Heart right ventricle (tissue), 16 donors: ENCODE measurements around the gene OXNAD1. TPM values are rescaled to one million over a fixed set of nuclear protein-coding genes. Genes with fewer than 3 reads are reported as not detected.
A peak's percentile ranks its signal among the peaks of the same experiment; 100 is the strongest.

Experiments used
- ATAC-seq, 8 donors: fragments of 200-7000 bp; cut with Tn5 transposase; one replicate each; pipeline ENCODE4 v1.9.1; 2020; ENCODE audit warnings: mild to moderate bottlenecking in 8 of 8, moderate library complexity in 8 of 8, moderate number of reproducible peaks in 1 of 8
- DNase-seq, 2 donors: peaks; one replicate each; pipeline ENCODE4 v3.0.0-alpha.2; 2020
- H3K27ac ChIP-seq, 10 donors: fragments of 200-600 bp; sonication (generic) in 2 of 10; one replicate each; pipeline versions ENCODE4 v1.5.0 to v1.8.0; 2020 to 2022; ENCODE audit warnings: mild to moderate bottlenecking in 3 of 10
- H3K27me3 ChIP-seq, 7 donors: fragments of 200-600 bp; one replicate each; pipeline ENCODE4 v1.8.0; 2021 to 2022; ENCODE audit warnings: mild to moderate bottlenecking in 2 of 7
- H3K36me3 ChIP-seq, 9 donors: fragments of 200-600 bp; sonication (generic) in 1 of 9; one replicate each; pipeline versions ENCODE4 v1.5.0 to v1.8.0; 2020 to 2022; ENCODE audit warnings: mild to moderate bottlenecking in 2 of 9
- H3K4me1 ChIP-seq, 9 donors: fragments of 200-600 bp; sonication (generic) in 1 of 9; one replicate each; pipeline versions ENCODE4 v1.5.0 to v1.8.0; 2020 to 2022; ENCODE audit warnings: mild to moderate bottlenecking in 4 of 9
- H3K4me3 ChIP-seq, 10 donors: fragments of 200-600 bp; sonication (generic) in 2 of 10; one replicate each; pipeline versions ENCODE4 v1.5.0 to v1.8.0; 2020 to 2022; ENCODE audit warnings: mild to moderate bottlenecking in 7 of 10, moderate library complexity in 2 of 10
- H3K9me3 ChIP-seq, 11 donors: fragments of 200-600 bp in 10 of 11; sonication (generic) in 2 of 11; one replicate each; pipeline versions ENCODE4 v1.5.0 to v1.8.0; 2013 to 2022; ENCODE audit warnings: mild to moderate bottlenecking in 2 of 11, control low read depth in 1 of 11, moderate library complexity in 1 of 11
- WGBS, 2 donors: extraction: QIAGEN DNeasy Blood & Tissue Kit; methylation state at CpG; one replicate each; pipeline ENCODE4 v1.1.7; 2013; ENCODE audit warnings: inconsistent platforms in 1 of 2; 5-methylcytosine and 5-hydroxymethylcytosine counted together
- intact Hi-C, 10 donors: fragments of 100-400 bp; cut with DNase I; formaldehyde crosslinking; loops; one replicate each; pipeline versions ENCODE4 v1.11.1 to v1.14.2; 2022
- polyA plus RNA-seq, 2 donors: library from polyadenylated mRNA; stranded (reverse); fragments of 200-250 nt; gene quantifications; one replicate each; pipeline ENCODE4 v1.2.3, GENCODE V29; 2013
- total RNA-seq, 10 donors: library from RNA; stranded (reverse); fragmentation: NEBNext Ultra II Directional in 3 of 10; extraction: Animal tissue kit (Norgen Biotek cat#: 25700) in 3 of 10; gene quantifications; one replicate each; pipeline versions ENCODE4 v1.2.1 to v1.2.4, GENCODE V29; 2021 to 2023
- TF ChIP-seq, protein P1 (sequence below), 9 donors: fragments of 200-600 bp; sonication (generic) in 2 of 9; IDR thresholded peaks; one replicate each; pipeline versions ENCODE4 v1.5.0 to v1.8.0; 2021 to 2022; ENCODE audit warnings: antibody characterized with exemption in 9 of 9, mild to moderate bottlenecking in 5 of 9, moderate library complexity in 1 of 9
- donor health status: Arrhythmogenic right ventricular cardiomyopathy.
- donor health status: ischemic (EF 13 %, LVEDD 7.1; RV severe dilation, severe dysfunction).
- donor health status: healthy with polysubstance abuse.
- donor health status: DM: no; HTN: yes; CAD: no.
- donor health status: DM: no; HTN: no; CAD: no.
- donor health status: ischemic (EF 25% LVEDD 6.9; RV normal size, moderate dysfunction).
- donor health status: ischemic (EF 25% LVEDD 5.7; RV mildly dilated, moderate dysfunction).
- donor health status: healthy.
- donor health status: DM: yes; HTN: yes; CAD: no.
- donor health status: Ischemic cardiomyopathy.
- donor health status: ischemic (EF 35%, LVEDD 5.7; RV mildly dilated, moderate dysfunction).
- donor health status: nonischemic (EF 11% LVEDD 7.7; RV severe dilation, severe dysfunction).
- donor health status: DM: yes; HTN: yes; CAD: no.
- donor health status: PGD.
- donor health status: ischemic (EF 29% LVEDD 5.4; RV normal size, mild dysfunction).
- donor health status: nonischemic (EF 23%, LVEDD 6.1; RV moderate dilation, normal function).

Gene OXNAD1
- total and polyA plus RNA-seq, 12 donors: 4.2 to 22.8 (median 17.1) TPM

DNA sequence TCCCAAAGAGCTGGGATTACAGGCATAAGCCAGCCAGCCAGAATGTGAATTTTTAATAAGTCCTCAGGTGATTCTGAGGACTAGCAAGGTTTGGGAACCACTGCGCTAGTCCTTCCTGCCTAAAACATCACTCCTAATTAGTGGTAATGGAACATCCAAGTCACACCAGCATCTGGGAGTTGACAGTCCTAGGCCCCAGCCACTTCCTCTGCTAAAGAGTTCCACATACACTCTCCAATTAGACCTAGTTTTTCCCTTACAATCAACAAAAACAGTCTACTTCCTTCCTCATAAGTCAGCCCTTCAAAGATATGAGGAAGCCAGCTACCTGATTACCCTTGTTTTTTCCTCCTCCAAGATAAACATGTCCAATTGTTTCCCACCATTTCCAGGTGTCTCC is 78.1 kb downstream of the OXNAD1 start:
- intact Hi-C loops: no loop called here
- TF ChIP-seq, protein P1, sequence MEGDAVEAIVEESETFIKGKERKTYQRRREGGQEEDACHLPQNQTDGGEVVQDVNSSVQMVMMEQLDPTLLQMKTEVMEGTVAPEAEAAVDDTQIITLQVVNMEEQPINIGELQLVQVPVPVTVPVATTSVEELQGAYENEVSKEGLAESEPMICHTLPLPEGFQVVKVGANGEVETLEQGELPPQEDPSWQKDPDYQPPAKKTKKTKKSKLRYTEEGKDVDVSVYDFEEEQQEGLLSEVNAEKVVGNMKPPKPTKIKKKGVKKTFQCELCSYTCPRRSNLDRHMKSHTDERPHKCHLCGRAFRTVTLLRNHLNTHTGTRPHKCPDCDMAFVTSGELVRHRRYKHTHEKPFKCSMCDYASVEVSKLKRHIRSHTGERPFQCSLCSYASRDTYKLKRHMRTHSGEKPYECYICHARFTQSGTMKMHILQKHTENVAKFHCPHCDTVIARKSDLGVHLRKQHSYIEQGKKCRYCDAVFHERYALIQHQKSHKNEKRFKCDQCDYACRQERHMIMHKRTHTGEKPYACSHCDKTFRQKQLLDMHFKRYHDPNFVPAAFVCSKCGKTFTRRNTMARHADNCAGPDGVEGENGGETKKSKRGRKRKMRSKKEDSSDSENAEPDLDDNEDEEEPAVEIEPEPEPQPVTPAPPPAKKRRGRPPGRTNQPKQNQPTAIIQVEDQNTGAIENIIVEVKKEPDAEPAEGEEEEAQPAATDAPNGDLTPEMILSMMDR (IDR thresholded peaks at IDR 0.05): no peak
- Histone ChIP-seq H3K27me3 (no peaks in the 10 kb centered on the region), H3K9me3 (no peaks in the 10 kb centered on the region), H3K4me3 (no peak overlapping the region), H3K27ac (peak overlapping the region in 1 of 10 donors; percentile 29), H3K4me1 (peaks cover 3 to 23% (median 17%) of the 10 kb centered on the region in 9 donors), H3K36me3 (peaks cover 0 to 42% (median 3%) of the 10 kb centered on the region in 9 donors)
- 84 to 92% methylated on average over 1 of the region's 1 CpG for WGBS, 2 donors
- DNase-seq (no peak), ATAC-seq (peak in 2 of 8 donors; percentile 29 to 30)

DNA sequence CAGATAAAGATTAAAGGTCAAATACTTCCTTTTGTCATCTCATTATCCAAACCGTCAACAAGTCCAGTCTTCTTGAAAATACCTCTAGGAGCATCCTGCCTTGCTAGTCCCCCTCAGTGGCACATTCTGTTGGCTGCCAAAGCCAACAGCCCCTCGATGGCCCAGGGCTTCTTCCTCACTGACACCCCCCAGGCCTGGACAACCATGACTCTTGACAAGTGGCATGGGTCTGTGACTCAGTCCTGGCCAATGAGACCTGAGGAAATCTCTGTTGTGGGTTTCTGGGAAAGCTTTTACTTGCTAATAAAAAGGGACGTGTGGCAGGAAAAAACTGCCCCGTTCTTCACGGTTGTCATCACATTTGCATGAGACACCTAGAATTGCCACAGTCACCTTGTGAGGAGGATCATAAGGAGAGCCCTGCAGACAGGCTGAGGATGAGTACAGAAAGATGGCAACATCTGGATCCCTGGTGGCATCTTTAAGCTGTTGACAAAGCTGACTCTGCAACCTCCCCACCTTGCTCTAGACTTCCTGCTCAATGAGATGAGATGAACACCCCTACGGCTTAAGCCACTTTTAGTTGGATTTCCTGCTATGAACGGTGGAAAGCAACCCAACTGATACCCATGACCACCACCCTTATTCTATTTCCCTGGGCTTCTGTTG is 81.5 kb downstream of the OXNAD1 start:
- no peak for ATAC-seq
- TF ChIP-seq, protein P1 (IDR thresholded peaks at IDR 0.05): no peak
- WGBS, 2 donors: 90 to 95% methylated on average over 7 of the region's 7 CpGs

DNA sequence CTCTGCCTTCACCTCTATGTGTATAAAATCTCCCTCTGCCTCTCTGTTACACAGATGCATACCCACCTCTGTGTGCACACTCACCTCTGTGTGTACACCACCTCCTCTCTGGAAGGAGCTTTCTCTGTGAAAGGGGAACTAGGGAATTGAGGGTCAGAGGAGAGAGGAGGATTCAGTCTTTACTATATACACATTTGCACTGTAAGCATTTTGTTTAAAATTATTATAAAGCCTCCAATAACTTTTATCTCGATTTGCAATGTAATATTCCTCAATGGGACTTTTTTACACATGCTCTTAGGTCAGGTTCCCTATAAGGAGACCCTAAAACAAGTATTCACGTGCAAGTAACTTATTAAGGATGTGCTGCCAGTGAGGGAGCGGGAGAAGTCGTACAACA is 82.5 kb downstream of the OXNAD1 start:
- no peaks in the 10 kb centered on the region for H3K9me3 ChIP-seq
- WGBS, 2 donors: 95 to 96% methylated on average over 4 of the region's 4 CpGs
- H3K36me3 ChIP-seq: peaks cover 0 to 68% (median 3%) of the 10 kb centered on the region in 9 donors
- intact Hi-C loops: no loop called here
- peaks cover 0 to 21% (median 11%) of the 10 kb centered on the region in 9 donors for H3K4me1 ChIP-seq
- no peak overlapping the region for H3K27ac ChIP-seq
- TF ChIP-seq, protein P1 (IDR thresholded peaks at IDR 0.05): no peak
- no peaks in the 10 kb centered on the region for H3K27me3 ChIP-seq
- no peak overlapping the region for H3K4me3 ChIP-seq
- ATAC-seq (no peak), DNase-seq (no peak)

More for the DNA sequence above, 81.5 kb downstream of the OXNAD1 start:
- Histone ChIP-seq H3K36me3 (peaks cover 0 to 66% (median 3%) of the 10 kb centered on the region in 9 donors), H3K27ac (no peak overlapping the region), H3K4me1 (peaks cover 0 to 20% (median 11%) of the 10 kb centered on the region in 9 donors), H3K27me3 (no peaks in the 10 kb centered on the region), H3K9me3 (no peaks in the 10 kb centered on the region), H3K4me3 (no peak overlapping the region)
- intact Hi-C loops: no loop called here
- DNase-seq: no peak

DNA sequence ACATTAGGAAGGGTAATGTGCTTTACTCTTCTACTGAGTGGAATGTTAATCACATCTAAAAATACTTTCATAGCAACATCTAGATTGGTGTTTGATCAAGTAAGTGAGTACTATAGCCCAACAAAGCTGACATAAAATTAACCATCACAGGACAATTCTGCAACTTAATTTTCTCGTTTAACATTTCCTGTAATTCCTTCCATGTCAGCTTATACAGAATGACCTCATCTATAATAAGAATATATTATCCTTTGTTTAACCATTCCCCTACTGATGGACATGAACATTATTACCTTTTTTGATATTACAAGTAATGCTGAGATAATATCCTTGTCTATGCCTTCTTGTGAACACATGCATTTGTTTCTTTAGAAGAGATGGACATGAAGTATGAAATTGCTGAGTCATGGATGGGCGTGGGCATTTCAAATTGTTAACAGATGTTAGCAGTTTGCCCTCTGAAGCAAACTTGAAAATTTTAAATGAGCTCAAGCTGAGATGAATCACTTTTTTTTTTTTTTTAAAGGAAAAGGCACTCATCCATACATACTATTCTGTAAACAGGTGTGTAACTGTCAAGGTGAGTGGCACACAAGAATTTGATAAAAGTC is 85.1 kb downstream of the OXNAD1 start:
- Histone ChIP-seq H3K9me3 (no peaks in the 10 kb centered on the region), H3K27me3 (no peaks in the 10 kb centered on the region), H3K27ac (peak overlapping the region in 3 of 10 donors; percentile 3 to 47 (median 12)), H3K36me3 (peaks cover 0 to 83% (median 3%) of the 10 kb centered on the region in 9 donors), H3K4me1 (peaks cover 0 to 17% (median 10%) of the 10 kb centered on the region in 9 donors), H3K4me3 (no peak overlapping the region)
- intact Hi-C loops: no loop called here
- TF ChIP-seq, protein P1 (IDR thresholded peaks at IDR 0.05): no peak
- DNase-seq (no peak), ATAC-seq (no peak)
- WGBS, 2 donors: 40 to 60% methylated on average over 2 of the region's 2 CpGs
